Activated T-cell treated with anti-CD3 and anti-CD28 coated beads, Interleukin-2, amount 50 U/mL, for 1 hour (primary cell): ENCODE data around the gene SMIM22.

Source experiments
- DNase-seq: peaks from one replicate; pipeline ENCODE4 v3.0.0-alpha.2; 2020

Gene SMIM22

GRCh38 chr16:4828567-4829321 is 33.6 kb downstream of the SMIM22 start:
- DNase-seq = no peak

DNA sequence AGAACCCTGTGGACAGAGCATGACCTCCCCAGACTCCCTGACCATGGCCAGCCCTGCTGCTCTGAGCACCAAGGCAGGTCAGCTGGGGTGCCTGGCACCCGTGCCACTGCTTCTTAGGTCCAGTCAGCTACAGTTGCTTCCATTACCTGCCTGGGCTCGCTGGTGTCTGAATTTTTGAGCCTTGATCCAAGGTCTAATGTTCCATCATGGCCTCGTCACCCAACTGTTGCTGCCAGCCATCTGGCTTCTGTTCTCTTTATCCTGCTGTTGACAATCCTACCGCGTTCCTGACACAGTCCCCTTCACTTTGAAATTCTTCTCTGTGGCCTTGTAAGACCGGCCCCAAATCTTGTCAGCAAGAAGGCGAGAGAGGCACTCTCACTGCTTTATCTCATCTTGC is 35.2 kb downstream of the SMIM22 start:
- DNase-seq = no peak

- DNase-seq = no peak
Measured at GRCh38 chr16:4831616-4832015, 36.4 kb downstream of the SMIM22 start.

- DNase-seq = no peak
Measured at GRCh38 chr16:4832698-4833343, 37.7 kb downstream of the SMIM22 start.

DNA sequence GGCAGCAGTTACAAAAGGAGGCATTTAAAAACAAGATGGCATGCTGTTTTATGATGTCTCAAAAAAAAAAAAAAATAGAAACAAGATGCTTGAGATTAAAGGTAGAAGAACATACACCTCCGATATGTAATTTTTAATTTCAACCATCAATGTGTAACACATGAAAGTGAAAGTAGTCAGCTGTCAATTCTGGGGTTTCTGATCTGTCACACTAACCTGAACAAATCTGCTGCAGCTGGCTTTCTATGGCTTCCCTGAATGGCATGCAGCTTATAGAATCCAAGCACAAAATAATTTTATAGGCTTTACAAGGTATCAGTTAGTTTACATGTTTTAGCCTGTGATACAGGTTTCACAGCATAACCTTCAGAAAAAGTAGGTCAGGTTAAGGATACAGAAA is 38.4 kb downstream of the SMIM22 start:
- DNase-seq = no peak

DNA sequence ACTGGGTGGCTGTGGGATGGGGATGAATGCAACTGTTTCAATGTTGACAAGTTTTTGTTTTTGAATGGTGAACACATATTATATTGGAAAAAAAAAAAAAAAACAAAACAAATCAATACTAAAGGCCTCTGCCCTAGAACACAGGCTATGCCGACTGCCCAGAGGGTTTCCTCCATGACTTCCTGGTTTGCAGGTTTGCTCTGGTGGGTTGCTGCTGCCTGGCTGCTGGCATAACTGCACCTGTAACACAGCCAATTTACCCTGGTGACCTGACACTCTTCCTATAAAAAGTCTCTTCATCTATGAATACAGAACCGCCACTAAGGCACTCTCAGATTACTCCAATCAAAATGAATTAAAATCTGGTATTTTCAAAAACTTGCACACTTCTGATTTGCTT is 41.6 kb downstream of the SMIM22 start:
- DNase-seq = no peak

GRCh38 chr16:4837733-4838501 is 42.7 kb downstream of the SMIM22 start:
- peak; percentile 3 for DNase-seq

DNA sequence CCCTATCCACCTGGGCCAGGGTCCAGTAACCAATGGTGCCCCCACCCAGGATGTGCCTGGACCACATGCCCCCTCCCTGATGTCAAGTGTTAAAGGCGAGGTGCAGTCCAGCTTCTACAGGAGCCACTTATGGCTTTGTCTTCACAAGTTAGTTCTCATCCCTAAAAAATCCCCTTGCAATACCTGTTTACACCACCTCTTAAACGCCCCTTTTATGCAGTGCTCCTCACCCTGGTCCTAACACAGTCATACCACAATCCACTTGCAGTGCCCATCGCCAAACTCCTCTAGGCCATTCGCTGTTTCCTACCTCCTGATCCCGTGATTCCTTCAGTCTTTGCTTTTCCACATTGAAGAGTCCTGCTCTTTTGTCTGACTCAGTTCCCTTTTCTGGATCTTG is 44.8 kb downstream of the SMIM22 start:
- DNase-seq = peak; percentile 4

GRCh38 chr16:4840984-4841383 is 45.8 kb downstream of the SMIM22 start:
- DNase-seq = no peak
